Heart left ventricle (tissue), 16 donors: ENCODE measurements around the gene PCP2. TPM values are rescaled to one million over a fixed set of nuclear protein-coding genes. Genes with fewer than 3 reads are reported as not detected.
A peak's percentile ranks its signal among the peaks of the same experiment; 100 is the strongest.

Experiments
- ATAC-seq, 4 donors: fragments of 200-7000 bp; cut with Tn5 transposase; one replicate each; pipeline ENCODE4 v1.9.1; 2020 to 2022; ENCODE audit warnings: moderate library complexity in 4 of 4, mild to moderate bottlenecking in 3 of 4, moderate number of reproducible peaks in 1 of 4
- DNase-seq, 5 donors: peaks; one replicate each; pipeline ENCODE4 v3.0.0-alpha.2; 2020
- H3K27ac ChIP-seq, 12 donors: fragments of 200-600 bp; sonication (generic) in 4 of 12; one replicate each; pipeline versions ENCODE4 v1.5.0 to v1.8.0; 2016 to 2022; ENCODE audit warnings: mild to moderate bottlenecking in 2 of 12
- H3K27me3 ChIP-seq, 9 donors: fragments of 200-600 bp; sonication (generic) in 2 of 9; one replicate each; pipeline versions ENCODE4 v1.5.1 to v1.8.0; 2016 to 2022; ENCODE audit warnings: mild to moderate bottlenecking in 3 of 9
- H3K36me3 ChIP-seq, 9 donors: fragments of 200-600 bp; sonication (generic) in 2 of 9; one replicate each; pipeline versions ENCODE4 v1.5.0 to v1.8.0; 2018 to 2022; ENCODE audit warnings: mild to moderate bottlenecking in 2 of 9
- H3K4me1 ChIP-seq, 12 donors: fragments of 200-600 bp; sonication (generic) in 4 of 12; one replicate each; pipeline versions ENCODE4 v1.5.0 to v1.8.0; 2016 to 2022; ENCODE audit warnings: mild to moderate bottlenecking in 3 of 12
- H3K4me3 ChIP-seq, 12 donors: fragments of 200-600 bp; sonication (generic) in 4 of 12; one replicate each; pipeline versions ENCODE4 v1.5.0 to v1.8.0; 2017 to 2022; ENCODE audit warnings: mild to moderate bottlenecking in 9 of 12, moderate library complexity in 4 of 12
- H3K9me3 ChIP-seq, 12 donors: fragments of 200-600 bp; sonication (generic) in 4 of 12; one replicate each; pipeline versions ENCODE4 v1.5.0 to v1.8.0; 2016 to 2022; ENCODE audit warnings: mild to moderate bottlenecking in 1 of 12
- POLR2A ChIP-seq, 2 donors: fragments of 450-650 bp; IDR thresholded peaks; one replicate each; pipeline ENCODE4 v1.6.1; 2017; ENCODE audit warnings: antibody characterized with exemption in 2 of 2, mild to moderate bottlenecking in 2 of 2, moderate library complexity in 2 of 2
- WGBS, 4 donors: extraction: QIAGEN DNeasy Blood & Tissue Kit in 2 of 4; methylation state at CpG; one replicate each; pipeline versions ENCODE4 v1.1.5 to v1.1.7; 2013 to 2018; 5-methylcytosine and 5-hydroxymethylcytosine counted together
- intact Hi-C, 10 donors: fragments of 100-400 bp; cut with DNase I; formaldehyde crosslinking; loops; one replicate each; pipeline versions ENCODE4 v1.11.1 to v1.14.2; 2022
- polyA plus RNA-seq, 2 donors: library from polyadenylated mRNA; stranded (reverse); fragments of 200-250 nt; gene quantifications; one replicate each; pipeline ENCODE4 v1.2.3, GENCODE V29; 2013
- total RNA-seq, 9 donors: library from RNA; depleted of rRNA in 2 of 9; stranded (reverse); fragments of >200 nt in 2 of 9; fragmentation: NEBNext Ultra II Directional in 3 of 9; extraction: Animal tissue kit (Norgen Biotek cat#: 25700) in 3 of 9; gene quantifications; one replicate each; pipeline versions ENCODE4 v1.1.0 to v1.2.4, GENCODE V29; 2016 to 2023
- TF ChIP-seq, protein P1 (sequence below), 12 donors: fragments of 200-600 bp; sonication (generic) in 4 of 12; IDR thresholded peaks; one replicate each; pipeline versions ENCODE4 v1.5.0 to v1.8.0; 2018 to 2022; ENCODE audit warnings: antibody characterized with exemption in 12 of 12, mild to moderate bottlenecking in 5 of 12
- donor health status: ischemic (EF 13 %, LVEDD 7.1; RV severe dilation, severe dysfunction).
- donor health status: healthy with polysubstance abuse.
- donor health status: DM: no; HTN: yes; CAD: no.
- donor health status: DM: no; HTN: no; CAD: no.
- donor health status: ischemic (EF 25% LVEDD 6.9; RV normal size, moderate dysfunction).
- donor health status: ischemic (EF 25% LVEDD 5.7; RV mildly dilated, moderate dysfunction).
- donor health status: healthy.
- donor health status: DM: yes; HTN: yes; CAD: no.
- donor health status: ischemic (EF 35%, LVEDD 5.7; RV mildly dilated, moderate dysfunction).
- donor health status: nonischemic (EF 11% LVEDD 7.7; RV severe dilation, severe dysfunction).
- donor health status: DM: yes; HTN: yes; CAD: no.
- donor health status: PGD.
- donor health status: ischemic (EF 29% LVEDD 5.4; RV normal size, mild dysfunction).
- donor health status: nonischemic (EF 23%, LVEDD 6.1; RV moderate dilation, normal function).

PCP2 gene
- total and polyA plus RNA-seq, 11 donors = 0.54 to 3.0 (median 1.3) TPM

DNA sequence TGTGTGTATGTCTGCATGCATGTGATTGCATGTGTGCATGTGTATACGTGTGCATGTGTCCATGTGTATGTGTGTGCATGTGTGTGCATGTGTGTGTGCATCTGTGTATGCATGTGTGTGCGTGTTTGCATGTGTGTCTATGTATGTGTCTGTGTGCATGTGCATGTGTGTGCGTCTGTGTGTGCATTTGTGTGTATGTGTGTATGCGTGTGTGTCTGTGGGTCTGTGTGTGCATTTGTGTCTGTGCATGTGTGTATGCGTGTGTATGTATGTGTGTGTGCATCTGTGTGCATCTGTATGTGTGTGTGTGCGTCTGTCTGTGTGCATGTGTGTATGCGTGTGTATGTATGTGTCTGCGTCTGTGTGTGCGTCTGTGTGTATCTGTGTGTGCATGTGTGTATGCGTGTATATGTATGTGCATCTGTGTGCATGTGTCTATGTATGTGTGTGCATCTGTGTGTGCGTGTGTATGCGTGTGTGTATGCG lies 6.4 kb upstream of the PCP2 start:
- Histone ChIP-seq H3K36me3 (no peaks in the 10 kb centered on the region), H3K9me3 (no peaks in the 10 kb centered on the region), H3K4me3 (no peak overlapping the region), H3K27me3 (peaks cover 2 to 37% (median 17%) of the 10 kb centered on the region in 9 donors), H3K4me1 (peaks cover 0 to 23% (median 0%) of the 10 kb centered on the region in 12 donors), H3K27ac (no peak overlapping the region)
- intact Hi-C loops = no loop called here
- no peak for TF ChIP-seq POLR2A (IDR thresholded peaks at IDR 0.05)
- TF ChIP-seq, protein P1, sequence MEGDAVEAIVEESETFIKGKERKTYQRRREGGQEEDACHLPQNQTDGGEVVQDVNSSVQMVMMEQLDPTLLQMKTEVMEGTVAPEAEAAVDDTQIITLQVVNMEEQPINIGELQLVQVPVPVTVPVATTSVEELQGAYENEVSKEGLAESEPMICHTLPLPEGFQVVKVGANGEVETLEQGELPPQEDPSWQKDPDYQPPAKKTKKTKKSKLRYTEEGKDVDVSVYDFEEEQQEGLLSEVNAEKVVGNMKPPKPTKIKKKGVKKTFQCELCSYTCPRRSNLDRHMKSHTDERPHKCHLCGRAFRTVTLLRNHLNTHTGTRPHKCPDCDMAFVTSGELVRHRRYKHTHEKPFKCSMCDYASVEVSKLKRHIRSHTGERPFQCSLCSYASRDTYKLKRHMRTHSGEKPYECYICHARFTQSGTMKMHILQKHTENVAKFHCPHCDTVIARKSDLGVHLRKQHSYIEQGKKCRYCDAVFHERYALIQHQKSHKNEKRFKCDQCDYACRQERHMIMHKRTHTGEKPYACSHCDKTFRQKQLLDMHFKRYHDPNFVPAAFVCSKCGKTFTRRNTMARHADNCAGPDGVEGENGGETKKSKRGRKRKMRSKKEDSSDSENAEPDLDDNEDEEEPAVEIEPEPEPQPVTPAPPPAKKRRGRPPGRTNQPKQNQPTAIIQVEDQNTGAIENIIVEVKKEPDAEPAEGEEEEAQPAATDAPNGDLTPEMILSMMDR (IDR thresholded peaks at IDR 0.05) = no peak
- 95 to 98% (median 96%) methylated on average over 13 of the region's 13 CpGs for WGBS, 4 donors
- ATAC-seq (no peak), DNase-seq (no peak)

DNA sequence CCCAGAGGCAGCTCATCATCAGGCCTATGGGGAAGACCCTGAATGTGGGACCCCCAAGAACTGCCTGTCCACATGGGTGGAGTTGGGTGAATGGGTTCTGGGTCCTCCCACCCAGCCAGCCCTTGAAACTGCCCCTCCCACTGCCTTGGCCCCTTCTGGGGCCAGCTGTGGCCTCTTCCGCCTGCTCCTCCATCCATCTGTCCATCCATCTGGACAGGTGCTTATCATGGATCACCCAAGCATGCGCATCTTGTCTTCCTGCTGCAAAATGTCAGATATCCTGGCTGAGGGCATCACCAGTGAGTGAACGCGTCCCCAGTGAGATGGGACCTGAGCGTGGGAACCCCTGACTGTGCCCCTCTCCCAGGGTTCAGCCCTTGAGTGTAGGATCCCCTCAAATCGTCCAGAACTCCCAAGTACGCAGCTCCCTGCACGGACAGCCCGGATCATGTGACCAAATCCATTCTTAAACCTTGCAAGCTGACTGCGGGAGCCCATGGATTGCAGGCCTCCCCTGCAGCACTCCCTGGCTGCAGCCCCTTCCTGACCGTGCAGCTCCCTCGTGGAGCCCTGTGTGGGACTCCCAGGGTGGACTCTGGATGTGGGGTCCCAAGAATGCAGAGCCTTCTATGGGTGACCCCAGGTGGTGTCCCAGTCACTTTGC lies 5.4 kb upstream of the PCP2 start:
- Histone ChIP-seq H3K36me3 (no peaks in the 10 kb centered on the region), H3K4me3 (no peak overlapping the region), H3K9me3 (no peaks in the 10 kb centered on the region), H3K27ac (no peak overlapping the region), H3K4me1 (peaks cover 0 to 27% (median 0%) of the 10 kb centered on the region in 12 donors), H3K27me3 (peaks cover 2 to 38% (median 17%) of the 10 kb centered on the region in 9 donors)
- 50 to 60% (median 55%) methylated on average over 6 to 12 of the region's 12 CpGs for WGBS, 4 donors
- no peak for DNase-seq
- intact Hi-C loops = no loop called here
- TF ChIP-seq, protein P1 (IDR thresholded peaks at IDR 0.05) = no peak
- no peak for TF ChIP-seq POLR2A (IDR thresholded peaks at IDR 0.05)
- ATAC-seq = no peak

DNA sequence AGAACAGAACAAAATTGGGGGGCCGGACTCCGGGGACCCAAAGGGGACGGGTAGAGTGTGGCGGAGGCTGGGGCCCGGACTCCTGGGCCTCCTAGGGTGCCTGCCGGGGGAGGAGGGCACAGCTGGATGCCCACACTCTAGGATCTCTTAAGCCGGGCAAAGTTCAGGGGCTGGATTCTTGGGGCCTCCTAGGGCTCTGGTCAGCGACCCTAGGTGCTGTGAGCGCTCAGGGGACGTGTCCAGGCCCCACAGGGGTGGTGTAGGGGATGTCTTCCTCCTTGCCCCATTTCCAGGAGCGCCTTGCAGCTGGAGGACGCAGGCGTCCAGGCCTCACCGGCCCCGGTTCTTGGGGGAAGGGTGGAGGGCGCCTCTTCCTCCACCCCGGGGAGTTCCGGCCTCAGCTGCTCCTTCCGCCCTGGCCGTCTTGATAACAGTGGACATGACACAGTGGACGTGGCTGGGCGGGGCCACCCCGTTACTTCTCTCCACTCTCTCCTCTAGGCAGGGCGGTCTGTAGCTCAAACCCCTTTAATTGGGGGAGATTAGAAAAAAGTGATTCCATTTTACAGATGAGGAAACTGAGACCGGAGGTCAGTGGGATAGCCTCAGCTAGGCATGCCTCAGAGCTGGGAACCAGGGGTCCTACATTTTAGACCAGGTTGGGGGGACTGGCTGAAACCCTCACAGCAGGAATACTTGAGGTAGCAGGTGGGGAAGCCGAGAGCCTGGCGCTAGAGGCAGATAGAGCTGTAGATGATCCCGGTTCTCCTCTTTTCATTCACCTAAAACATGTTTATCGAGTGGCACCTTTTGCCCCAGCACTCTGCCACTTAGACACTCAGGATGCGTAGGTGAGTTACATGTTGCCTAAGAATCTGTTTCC lies 4.1 kb upstream of the PCP2 start:
- Histone ChIP-seq H3K4me1 (peaks cover 0 to 27% (median 0%) of the 10 kb centered on the region in 12 donors), H3K9me3 (no peaks in the 10 kb centered on the region), H3K27me3 (peaks cover 2 to 38% (median 17%) of the 10 kb centered on the region in 9 donors), H3K27ac (peak overlapping the region in 6 of 12 donors; percentile 6 to 90 (median 28)), H3K4me3 (peak overlapping the region in 11 of 12 donors; percentile 11 to 75 (median 37)), H3K36me3 (peaks cover 0 to 2% (median 0%) of the 10 kb centered on the region in 9 donors)
- ATAC-seq = peak in 3 of 4 donors; percentile 28 to 64 (median 60)
- 32 to 50% (median 34%) methylated on average over 20 to 30 of the region's 30 CpGs for WGBS, 4 donors
- TF ChIP-seq, protein P1 (IDR thresholded peaks at IDR 0.05) = no peak
- TF ChIP-seq POLR2A (IDR thresholded peaks at IDR 0.05) = no peak
- intact Hi-C loops = no loop called here
- DNase-seq = peak in 3 of 5 donors; percentile 54 to 79 (median 56)
